Esophagus squamous epithelium (tissue), 5 donors: ENCODE results near the gene STRADA. TPM values are rescaled to one million over a fixed set of nuclear protein-coding genes. Genes with fewer than 3 reads are reported as not detected.
A peak's percentile ranks its signal among the peaks of the same experiment; 100 is the strongest.

Experiments used
- DNase-seq: peaks from one replicate; lab custom pipeline; 2025; lab: John Stamatoyannopoulos, UW
- H3K27ac ChIP-seq, 4 donors: fragments of 200-600 bp; sonication (generic); one replicate each; pipeline ENCODE4 v1.5.1; 2016 to 2019; ENCODE audit warnings: mild to moderate bottlenecking in 1 of 4
- H3K27me3 ChIP-seq, 4 donors: fragments of 200-600 bp; sonication (generic); 1 replicate in 3 of 4; 2 replicates in 1 of 4; pipeline versions ENCODE4 v1.5.1 to v1.6.0; 2017 to 2021; ENCODE audit warnings: antibody characterized with exemption in 1 of 4
- H3K36me3 ChIP-seq, 3 donors: fragments of 200-600 bp; sonication (generic); one replicate each; pipeline ENCODE4 v1.5.1; 2016 to 2019
- H3K4me1 ChIP-seq, 3 donors: fragments of 200-600 bp; sonication (generic); one replicate each; pipeline ENCODE4 v1.5.1; 2017 to 2019
- H3K4me3 ChIP-seq, 4 donors: fragments of 200-600 bp; sonication (generic); 1 replicate in 3 of 4; 2 replicates in 1 of 4; pipeline ENCODE4 v1.5.1; 2016 to 2019; ENCODE audit warnings: mild to moderate bottlenecking in 2 of 4, moderate library complexity in 1 of 4
- H3K9me3 ChIP-seq, 3 donors: fragments of 200-600 bp; sonication (generic); one replicate each; pipeline ENCODE4 v1.5.1; 2016 to 2019
- POLR2A ChIP-seq, 4 donors: fragments of 450-650 bp; IDR thresholded peaks; one replicate each; pipeline ENCODE4 v1.6.1; 2017; ENCODE audit warnings: antibody characterized with exemption in 4 of 4, mild to moderate bottlenecking in 4 of 4, moderate library complexity in 3 of 4
- WGBS, 2 donors: methylation state at CpG; one replicate each; pipeline ENCODE4 v1.1.5; 2018; 5-methylcytosine and 5-hydroxymethylcytosine counted together
- intact Hi-C: fragments of 100-400 bp; cut with DNase I; formaldehyde crosslinking; loops from one replicate; pipeline ENCODE4 v1.15.0; 2022
- total RNA-seq, 4 donors: library from RNA; depleted of rRNA; stranded (reverse); fragments of >200 nt; gene quantifications; one replicate each; pipeline ENCODE4 v1.1.0, GENCODE V29; 2016
- TF ChIP-seq, protein P1 (sequence below), 6 experiments: fragments of 450-650 bp in 4 of 6; fragments of 200-600 bp in 2 of 6; sonication (generic) in 2 of 6; IDR thresholded peaks; one replicate each; pipeline ENCODE4 v1.5.1; 2016 to 2019; ENCODE audit warnings: antibody characterized with exemption in 6 of 6, mild to moderate bottlenecking in 4 of 6, moderate library complexity in 4 of 6
- donor health status: DM: yes; HTN: yes; CAD: no.

The STRADA gene
- total RNA-seq, 4 donors from 2014 or later = 9.2 to 25.4 (median 18.6) TPM

DNA sequence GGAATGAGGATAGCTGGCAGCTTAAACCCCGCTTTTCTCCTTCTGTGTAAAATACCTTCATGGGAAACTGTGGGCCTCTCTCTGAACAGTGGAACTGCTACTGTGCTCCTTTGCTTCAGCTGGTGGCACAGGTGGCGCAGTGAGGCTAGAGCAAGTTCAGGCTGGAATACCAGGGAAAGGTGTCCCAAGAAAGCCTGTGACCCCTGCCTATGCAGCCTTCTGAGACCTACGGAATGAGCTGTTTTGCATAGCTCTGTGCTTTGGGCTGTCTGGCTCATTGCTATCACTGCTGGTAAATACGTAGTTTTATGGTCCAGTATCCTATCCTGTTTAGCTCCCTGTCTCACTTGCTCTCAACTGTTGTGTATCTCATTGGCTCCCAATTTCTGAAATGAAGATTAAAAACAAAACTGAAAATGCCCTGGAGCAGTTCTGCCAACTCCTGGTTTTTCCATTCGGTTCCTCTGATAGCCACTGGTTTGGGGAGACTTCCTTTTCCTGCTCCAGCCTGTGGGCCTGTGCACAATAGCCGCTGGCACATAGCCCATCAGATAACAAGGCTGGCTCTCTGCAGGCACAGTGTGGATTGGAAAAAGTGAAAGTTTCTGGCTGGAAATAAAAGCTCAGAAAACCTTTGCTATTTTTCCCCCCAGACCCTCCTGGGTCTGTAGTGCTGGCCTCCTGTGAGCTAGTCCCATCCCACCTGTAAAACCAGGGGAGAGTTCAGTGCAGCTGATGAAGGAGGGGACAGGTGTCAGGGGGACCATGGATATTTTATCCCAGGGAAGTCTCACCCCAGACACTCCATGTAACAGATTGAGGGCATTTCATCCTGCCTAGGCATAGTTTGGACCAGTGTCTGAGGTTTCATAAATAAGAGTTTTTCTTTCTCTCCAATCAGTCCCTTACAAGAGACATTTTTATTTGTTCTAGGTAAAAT lies 65.7 kb downstream of the STRADA start:
- Histone ChIP-seq H3K27me3 (no peaks in the 10 kb centered on the region), H3K4me1 (peaks cover 6 to 31% (median 18%) of the 10 kb centered on the region in 3 donors), H3K27ac (peak overlapping the region; percentile 49 to 75 (median 56)), H3K4me3 (peak overlapping the region in 1 of 4 donors; percentile 12), H3K36me3 (peaks cover 0 to 71% (median 4%) of the 10 kb centered on the region in 3 donors), H3K9me3 (no peaks in the 10 kb centered on the region)
- intact Hi-C loops = no loop called here
- DNase-seq = no peak
- WGBS, 2 donors = 19 to 25% methylated on average over 5 to 6 of the region's 6 CpGs
- TF ChIP-seq, protein P1, sequence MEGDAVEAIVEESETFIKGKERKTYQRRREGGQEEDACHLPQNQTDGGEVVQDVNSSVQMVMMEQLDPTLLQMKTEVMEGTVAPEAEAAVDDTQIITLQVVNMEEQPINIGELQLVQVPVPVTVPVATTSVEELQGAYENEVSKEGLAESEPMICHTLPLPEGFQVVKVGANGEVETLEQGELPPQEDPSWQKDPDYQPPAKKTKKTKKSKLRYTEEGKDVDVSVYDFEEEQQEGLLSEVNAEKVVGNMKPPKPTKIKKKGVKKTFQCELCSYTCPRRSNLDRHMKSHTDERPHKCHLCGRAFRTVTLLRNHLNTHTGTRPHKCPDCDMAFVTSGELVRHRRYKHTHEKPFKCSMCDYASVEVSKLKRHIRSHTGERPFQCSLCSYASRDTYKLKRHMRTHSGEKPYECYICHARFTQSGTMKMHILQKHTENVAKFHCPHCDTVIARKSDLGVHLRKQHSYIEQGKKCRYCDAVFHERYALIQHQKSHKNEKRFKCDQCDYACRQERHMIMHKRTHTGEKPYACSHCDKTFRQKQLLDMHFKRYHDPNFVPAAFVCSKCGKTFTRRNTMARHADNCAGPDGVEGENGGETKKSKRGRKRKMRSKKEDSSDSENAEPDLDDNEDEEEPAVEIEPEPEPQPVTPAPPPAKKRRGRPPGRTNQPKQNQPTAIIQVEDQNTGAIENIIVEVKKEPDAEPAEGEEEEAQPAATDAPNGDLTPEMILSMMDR (IDR thresholded peaks at IDR 0.05) = no peak
- no peak for TF ChIP-seq POLR2A (IDR thresholded peaks at IDR 0.05)

DNA sequence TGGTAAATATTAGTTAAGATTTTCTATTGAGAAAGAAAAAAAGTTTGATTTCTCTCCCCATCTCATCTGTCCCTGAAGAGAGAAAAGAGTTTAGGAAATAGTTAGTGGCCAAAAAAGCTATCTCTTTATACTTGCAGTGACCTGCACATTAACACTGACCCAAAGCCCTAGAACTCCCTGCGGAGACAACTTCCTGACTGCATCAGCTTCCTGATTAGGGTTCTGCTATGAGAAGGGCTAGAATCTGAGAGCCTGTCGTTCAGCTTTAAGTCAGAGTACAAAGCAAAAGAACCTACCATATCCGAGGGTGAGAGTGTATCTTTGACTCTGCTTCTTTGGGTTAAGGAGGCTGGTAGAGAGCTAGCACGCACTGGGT lies 66.4 kb downstream of the STRADA start:
- Histone ChIP-seq H3K27me3 (no peaks in the 10 kb centered on the region), H3K27ac (peak overlapping the region; percentile 49 to 75 (median 56)), H3K4me1 (peaks cover 6 to 31% (median 18%) of the 10 kb centered on the region in 3 donors), H3K4me3 (peak overlapping the region in 1 of 4 donors; percentile 12), H3K9me3 (no peaks in the 10 kb centered on the region), H3K36me3 (peaks cover 0 to 75% (median 4%) of the 10 kb centered on the region in 3 donors)
- intact Hi-C loops = no loop called here
- WGBS, 2 donors = 32 to 34% methylated on average over 4 of the region's 4 CpGs
- TF ChIP-seq POLR2A (IDR thresholded peaks at IDR 0.05) = no peak
- TF ChIP-seq, protein P1 (IDR thresholded peaks at IDR 0.05) = no peak
- DNase-seq = no peak

DNA sequence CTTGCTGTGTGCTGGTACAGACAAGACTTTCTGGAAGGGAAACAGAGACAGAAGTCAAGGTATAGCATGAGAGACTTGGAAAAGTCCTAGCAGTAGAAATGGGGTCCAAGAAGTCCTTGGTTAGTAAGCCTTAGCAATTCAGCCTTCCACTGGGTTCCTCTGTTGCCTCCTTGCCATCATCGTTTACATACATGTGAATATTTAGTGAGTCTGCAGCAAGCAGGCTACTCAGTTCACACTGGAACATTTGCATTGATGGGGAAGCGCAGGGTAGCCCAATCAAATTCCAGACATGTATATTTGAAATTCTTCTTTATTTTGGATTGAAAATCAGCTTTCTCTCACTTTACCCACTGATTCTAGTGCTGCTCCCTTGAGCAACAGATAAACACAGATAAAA lies 68.7 kb downstream of the STRADA start:
- intact Hi-C loops = no loop called here
- Histone ChIP-seq H3K36me3 (peaks cover 0 to 77% (median 4%) of the 10 kb centered on the region in 3 donors), H3K27ac (no peak overlapping the region), H3K4me3 (no peak overlapping the region), H3K4me1 (peaks cover 6 to 31% (median 18%) of the 10 kb centered on the region in 3 donors), H3K27me3 (no peaks in the 10 kb centered on the region), H3K9me3 (no peaks in the 10 kb centered on the region)
- no peak for TF ChIP-seq POLR2A (IDR thresholded peaks at IDR 0.05)
- TF ChIP-seq, protein P1 (IDR thresholded peaks at IDR 0.05) = no peak
- WGBS, 2 donors = 86 to 88% methylated on average over 2 of the region's 2 CpGs
- no peak for DNase-seq

DNA sequence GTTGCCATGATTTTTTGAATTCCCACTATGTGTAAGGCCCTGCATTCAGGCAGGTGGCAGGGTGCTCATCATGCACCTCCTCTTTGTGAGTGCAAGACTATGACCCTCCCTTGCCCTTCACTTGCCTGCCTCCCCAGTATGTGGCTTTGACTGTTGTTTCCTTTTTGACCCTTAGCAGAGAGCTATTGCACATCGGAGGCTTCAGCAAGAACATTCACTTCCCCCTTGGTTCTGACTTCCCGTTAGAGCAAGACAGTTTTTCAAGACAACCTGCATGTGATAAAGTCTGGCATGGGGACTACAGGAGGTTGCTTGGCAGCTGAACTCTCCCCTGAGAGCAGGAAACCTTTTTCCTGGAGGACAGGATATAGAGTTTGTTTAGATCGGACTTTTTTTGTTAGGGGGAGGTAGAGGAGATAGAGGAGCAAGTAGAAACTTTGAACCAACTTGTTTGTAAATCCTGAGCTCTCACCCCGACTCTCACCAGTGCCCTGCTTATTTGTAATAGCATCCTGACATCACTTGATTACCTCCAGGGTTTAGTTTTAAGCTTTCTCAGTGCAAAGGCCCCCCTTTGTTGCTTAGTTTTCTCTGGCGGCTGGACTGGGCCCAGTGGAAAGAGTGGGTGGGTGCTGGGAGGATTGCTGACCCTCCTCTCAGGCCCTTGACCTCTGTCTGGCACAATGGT lies 75.9 kb downstream of the STRADA start:
- Histone ChIP-seq H3K4me1 (peaks cover 0 to 19% (median 0%) of the 10 kb centered on the region in 3 donors), H3K27me3 (no peaks in the 10 kb centered on the region), H3K27ac (peak overlapping the region in 3 of 4 donors; percentile 21 to 59 (median 54)), H3K36me3 (peaks cover 0 to 97% (median 7%) of the 10 kb centered on the region in 3 donors), H3K9me3 (no peaks in the 10 kb centered on the region), H3K4me3 (no peak overlapping the region)
- intact Hi-C loops = no loop called here
- DNase-seq = no peak
- TF ChIP-seq, protein P1 (IDR thresholded peaks at IDR 0.05) = no peak
- TF ChIP-seq POLR2A (IDR thresholded peaks at IDR 0.05) = no peak
- WGBS, 2 donors = 57 to 60% methylated on average over 4 to 5 of the region's 5 CpGs
